Measurements from ENCODE around the gene PHF20.

DNA sequence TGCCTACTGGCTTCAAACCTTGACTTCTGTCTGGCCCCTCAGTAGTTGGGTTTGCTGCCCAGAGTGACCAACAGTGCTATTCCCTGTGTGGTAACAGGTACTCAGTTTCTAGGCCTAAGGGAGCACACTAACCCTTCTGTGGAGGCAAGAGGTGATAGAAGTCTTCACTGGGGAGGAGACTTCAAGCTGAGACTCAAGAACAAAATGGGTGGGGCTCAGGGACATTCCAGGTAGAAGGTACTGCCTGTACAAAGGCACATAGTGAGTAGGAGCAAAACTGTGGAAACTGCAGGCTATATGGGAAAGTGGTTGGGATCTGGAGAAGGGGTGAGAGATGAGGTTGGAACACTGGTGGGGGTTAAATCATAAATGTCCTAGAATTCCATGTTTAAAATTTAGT lies 184.8 kb downstream of the PHF20 start:
- TF ChIP-seq, protein P1, sequence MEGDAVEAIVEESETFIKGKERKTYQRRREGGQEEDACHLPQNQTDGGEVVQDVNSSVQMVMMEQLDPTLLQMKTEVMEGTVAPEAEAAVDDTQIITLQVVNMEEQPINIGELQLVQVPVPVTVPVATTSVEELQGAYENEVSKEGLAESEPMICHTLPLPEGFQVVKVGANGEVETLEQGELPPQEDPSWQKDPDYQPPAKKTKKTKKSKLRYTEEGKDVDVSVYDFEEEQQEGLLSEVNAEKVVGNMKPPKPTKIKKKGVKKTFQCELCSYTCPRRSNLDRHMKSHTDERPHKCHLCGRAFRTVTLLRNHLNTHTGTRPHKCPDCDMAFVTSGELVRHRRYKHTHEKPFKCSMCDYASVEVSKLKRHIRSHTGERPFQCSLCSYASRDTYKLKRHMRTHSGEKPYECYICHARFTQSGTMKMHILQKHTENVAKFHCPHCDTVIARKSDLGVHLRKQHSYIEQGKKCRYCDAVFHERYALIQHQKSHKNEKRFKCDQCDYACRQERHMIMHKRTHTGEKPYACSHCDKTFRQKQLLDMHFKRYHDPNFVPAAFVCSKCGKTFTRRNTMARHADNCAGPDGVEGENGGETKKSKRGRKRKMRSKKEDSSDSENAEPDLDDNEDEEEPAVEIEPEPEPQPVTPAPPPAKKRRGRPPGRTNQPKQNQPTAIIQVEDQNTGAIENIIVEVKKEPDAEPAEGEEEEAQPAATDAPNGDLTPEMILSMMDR (IDR thresholded peaks at IDR 0.05) = no peak
- no peak for TF ChIP-seq POLR2A (IDR thresholded peaks at IDR 0.05)
